CD4-positive, alpha-beta T cell treated with Interleukin-15 for 1 hour (primary cell): Measurements from ENCODE around the gene HBE1.
"Not testable (repeated sequence)": the region's sequence is repeated elsewhere in the genome, so short reads cannot be mapped to it uniquely, and the experiment has no call there.

Experiments
- DNase-seq: peaks from one replicate; pipeline ENCODE4 v3.0.0-alpha.2; 2020

The HBE1 gene

GRCh38 chr11:5269715-5270147 is at the start of gene HBE1:
Gene HBE1 (minus strand): TSS chr11:5269945. CDS start chr11:5269890, 55 bp downstream.
- DNase-seq, result no peak

DNA sequence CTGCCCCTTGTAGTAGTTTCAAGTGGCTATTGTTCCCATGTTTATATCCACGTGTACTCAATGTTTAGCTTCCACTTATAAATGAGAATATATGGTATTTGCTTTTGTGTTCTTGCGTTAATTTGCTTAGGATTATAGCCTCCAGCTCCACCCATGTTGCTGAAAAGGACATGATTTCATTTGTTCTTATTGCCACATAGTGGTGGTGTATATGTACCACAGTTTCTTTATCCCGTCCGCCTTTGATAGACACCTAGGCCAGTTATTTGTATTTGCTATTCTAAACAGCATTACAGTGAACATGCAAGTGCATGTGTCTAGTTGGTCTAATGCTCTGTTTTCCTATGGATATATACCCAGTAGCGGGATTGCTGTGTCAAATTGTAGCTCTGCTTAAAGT is 47.5 kb upstream of the HBE1 start:
- DNase-seq, result no peak

- DNase-seq, result not testable (repeated sequence)
Observed at GRCh38 chr11:5313326-5314023, 43.7 kb upstream of the HBE1 start.

DNA sequence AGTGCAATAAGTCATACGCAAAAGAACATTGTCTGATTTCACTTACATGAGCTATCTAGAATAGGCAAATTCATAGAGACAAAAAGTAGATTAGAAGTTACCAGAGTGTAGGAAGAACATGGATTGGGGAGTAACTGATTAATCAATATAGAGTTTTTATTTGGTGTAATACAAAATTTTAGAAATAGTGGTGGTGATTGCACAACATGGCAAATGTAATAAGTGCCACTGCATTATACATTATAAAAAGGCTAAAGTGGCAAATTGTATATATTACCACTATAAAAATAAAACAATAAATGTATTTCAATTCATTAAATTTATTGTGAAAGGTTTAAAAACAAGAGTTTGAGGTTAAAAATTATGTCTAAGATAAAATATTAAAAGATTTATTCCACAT is 40.7 kb upstream of the HBE1 start:
- no peak for DNase-seq

DNA sequence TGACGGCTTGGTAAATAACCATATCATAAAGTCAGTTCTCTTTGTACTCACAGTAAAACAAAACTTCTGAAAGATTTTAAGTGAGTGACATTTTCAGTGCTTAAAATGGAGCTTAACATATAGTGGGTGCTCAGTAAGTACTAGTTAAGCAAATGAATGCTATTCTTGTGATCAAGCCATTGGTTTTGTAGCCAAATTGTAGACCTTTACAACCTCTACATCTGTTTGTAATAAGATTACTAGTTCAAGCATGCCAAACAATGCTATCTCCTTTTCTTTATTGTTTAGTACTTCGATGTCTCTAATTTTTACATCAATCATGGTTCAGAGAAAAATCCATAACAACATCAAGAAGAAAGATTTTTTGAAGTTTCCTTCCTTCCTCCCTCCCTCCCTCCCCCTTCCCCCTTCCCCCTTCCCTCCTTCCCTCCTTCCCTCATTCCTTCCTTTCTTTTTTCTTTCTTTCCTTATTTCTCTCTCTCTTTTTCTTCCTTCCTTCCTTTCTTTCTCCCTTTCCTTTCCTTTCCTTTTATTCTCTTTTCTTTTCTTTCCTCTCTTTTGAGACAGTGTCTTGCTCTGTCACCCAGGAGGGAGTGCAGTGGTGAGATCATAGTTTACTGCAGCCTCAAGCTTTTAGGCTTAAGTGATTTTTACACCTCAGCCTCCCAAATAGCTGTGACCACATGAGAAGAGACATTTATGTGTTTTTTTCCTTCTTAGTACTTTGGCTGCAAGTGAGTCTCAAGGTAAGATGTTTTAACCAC is 37.7 kb upstream of the HBE1 start:
- no peak for DNase-seq

GRCh38 chr11:5304046-5304445 is 34.3 kb upstream of the HBE1 start:
- DNase-seq, result no peak

- no peak for DNase-seq
Observed at GRCh38 chr11:5303626-5304025, 33.9 kb upstream of the HBE1 start.

DNA sequence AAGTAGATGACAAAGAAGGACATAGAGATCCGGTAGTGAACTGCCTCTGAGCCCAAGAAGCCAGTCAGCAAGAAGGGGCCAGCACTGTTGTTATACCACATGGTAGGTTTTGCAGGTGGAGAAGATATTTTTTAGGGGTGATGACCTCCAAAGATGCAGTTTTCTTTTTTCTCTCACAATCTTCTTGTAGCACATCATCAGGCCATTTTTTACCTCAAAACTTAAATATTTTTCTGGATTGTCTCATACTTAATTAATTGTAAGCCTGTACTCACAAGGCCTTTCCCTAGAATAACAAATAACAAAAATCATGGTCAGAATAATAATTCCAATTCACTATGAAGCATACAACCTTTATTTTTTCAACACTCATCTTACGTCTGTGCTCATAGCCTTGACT is 32.1 kb upstream of the HBE1 start, which contains the start of gene OR51B4:
OR51B4 (minus strand) TSS at position 101 of the 400 bp plus-strand sequence; CDS start at position 101, 0 bp downstream.
- no peak for DNase-seq

DNA sequence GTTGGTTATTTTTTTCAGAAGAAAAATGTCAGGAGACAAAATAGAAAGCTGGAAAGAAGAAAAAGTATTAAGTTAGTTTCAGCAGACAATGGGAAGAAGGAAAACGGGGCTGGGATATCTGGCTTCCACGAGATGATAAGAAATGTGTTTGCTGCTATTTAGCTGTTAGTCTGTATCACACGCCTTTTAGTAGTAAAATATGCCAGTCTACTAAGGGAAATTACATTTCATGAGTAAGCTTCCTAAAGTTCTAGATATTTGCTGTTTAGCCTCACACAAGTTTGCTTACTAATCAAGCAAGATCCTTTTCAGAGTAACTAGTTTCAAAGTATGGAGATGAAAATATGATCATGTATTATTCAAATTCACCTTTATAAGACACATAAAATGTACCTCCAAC is 30.5 kb upstream of the HBE1 start:
- no peak for DNase-seq

DNA sequence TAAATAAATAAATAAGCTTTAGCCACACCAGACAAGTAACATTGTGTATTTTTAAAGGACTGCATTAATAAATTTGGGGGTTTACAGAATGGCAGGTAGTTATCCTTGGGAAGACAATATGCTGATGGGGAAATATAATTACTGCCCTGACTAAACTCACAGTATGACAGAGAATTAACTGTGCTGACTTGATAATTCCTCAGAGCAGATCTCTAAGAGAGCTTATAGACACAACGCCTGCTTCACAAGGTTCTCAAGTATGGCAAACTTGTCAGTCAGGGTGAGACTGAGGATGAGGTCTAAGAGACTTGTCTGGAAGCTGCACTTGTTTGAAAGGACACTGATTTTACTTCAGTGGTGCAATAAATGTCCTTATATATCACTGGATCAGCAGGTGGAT is 28.7 kb upstream of the HBE1 start:
- DNase-seq, result no peak

DNA sequence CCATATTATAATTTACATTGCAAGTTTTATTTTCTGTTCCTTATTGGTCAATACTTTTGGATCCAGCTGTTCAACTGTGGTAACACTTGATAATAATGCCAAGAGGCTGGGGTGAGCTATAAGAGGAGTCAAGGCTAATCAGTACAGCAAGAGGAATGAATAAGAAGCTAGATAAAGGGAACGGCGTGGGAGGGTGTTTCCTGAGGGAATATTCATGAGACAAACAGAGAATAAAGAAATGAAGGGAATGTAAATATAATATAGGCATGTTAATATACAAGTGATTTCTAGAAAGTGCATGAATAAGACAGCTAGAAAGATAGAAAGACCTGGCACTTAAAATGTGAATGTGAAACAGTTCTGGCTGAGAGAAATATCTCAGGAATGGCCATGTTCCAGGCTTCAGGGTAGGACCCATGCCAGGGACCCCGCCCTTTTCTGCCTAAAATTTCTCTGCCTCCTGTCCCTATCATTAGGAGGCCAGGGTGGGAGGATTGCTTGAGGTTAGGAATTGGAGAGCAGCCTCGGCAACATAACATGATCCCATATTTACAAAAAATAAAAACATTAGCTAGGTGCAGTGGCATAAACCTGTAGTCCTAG is 28.1 kb upstream of the HBE1 start:
- DNase-seq, result no peak

DNA sequence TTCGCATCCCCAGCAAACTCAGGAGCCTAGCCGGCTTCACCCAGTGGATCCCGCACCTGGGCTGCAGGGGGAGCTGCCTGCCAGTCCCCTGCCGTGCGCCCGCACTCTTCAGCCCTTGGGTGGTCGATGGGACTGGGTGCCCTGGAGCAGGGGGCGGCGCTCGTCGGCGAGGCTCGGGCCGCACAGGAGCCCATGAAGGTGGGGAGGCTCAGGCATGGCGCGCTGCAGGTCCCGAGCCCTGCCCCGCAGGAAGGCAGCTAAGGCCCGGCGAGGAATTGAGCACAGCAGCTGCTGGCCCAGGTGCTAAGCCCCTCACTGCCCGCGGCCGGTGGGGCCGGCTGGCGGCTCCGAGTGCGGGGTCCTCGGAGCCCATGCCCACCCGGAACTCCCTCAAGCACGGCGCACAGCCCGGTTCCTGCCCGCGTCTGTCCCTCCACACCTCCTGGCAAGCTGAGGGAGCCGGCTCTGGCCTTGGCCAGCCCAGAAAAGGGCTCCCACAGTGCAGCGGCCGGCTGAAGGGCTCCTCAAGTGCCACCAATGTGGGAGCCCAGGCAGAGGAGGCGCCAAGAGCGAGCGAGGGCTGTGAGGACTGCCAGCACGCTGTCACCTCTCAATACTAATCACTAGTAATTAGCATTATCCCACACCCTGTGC is 24.7 kb upstream of the HBE1 start:
- not testable (repeated sequence) for DNase-seq

DNA sequence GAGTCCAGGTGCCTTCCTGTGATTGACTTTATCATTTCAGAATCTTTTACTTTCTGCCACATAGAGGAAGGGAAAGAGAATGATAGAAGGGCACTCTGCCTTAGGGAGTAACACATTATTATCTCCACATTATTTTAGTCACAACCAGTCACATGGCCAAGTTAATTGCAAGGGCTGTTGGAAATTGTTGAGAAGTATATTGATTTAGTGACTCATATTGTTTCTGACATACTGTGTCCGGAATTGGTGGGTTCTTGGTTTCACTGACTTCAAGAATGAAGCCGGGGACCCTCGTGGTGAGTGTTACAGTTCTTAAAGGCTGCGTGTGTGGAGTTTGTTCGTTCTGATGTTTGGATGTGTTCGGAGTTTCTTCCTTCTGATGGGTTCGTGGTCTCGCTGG is 23.3 kb upstream of the HBE1 start:
- DNase-seq, result no peak

- no peak for DNase-seq
Observed at GRCh38 chr11:5291207-5291838, 21.6 kb upstream of the HBE1 start.

GRCh38 chr11:5290106-5290505 is 20.4 kb upstream of the HBE1 start:
- no peak for DNase-seq

DNA sequence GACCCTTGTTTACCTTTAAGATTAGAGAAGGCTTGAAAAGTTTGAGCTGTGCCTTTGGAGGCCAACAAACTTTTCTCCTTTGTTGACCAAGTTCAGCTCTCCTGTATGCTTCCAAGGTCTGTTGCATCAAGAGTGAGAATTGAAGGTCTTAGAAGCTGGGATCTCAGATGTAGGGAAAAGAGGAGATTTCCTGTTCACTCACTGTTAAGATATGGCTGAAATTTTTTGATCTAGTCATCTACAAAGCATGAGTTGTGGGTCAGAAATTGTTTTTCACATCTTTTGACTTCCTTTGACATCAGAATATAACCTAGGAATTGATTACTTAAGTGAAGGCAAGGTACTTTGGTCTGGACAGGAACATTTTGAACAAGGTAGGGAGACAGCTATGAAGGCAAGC is 20.0 kb upstream of the HBE1 start:
- no peak for DNase-seq

GRCh38 chr11:5288906-5289550 is 19.3 kb upstream of the HBE1 start:
- no peak for DNase-seq

GRCh38 chr11:5288108-5288905 is 18.6 kb upstream of the HBE1 start:
- no peak for DNase-seq

GRCh38 chr11:5286901-5287300 is 17.2 kb upstream of the HBE1 start:
- no peak for DNase-seq

DNA sequence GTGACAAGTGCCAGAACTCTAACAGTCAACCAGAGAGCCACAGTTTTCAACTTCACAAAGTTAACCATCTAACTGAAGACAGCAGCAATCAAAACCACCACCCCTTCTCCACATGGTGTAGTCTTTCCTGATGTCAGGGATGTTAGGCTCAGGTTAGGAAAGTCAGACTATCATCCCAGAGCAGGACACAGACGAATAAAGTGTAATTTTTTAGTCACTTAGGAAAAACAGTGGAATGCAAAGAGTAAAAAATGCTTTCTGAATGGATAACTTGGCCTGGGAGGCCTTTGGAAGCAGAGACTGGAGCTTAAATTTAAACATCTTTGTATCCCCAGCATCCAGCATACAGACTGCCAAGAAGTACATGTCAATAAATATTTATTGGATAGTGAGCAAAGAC is 16.6 kb upstream of the HBE1 start:
- DNase-seq, result no peak

DNA sequence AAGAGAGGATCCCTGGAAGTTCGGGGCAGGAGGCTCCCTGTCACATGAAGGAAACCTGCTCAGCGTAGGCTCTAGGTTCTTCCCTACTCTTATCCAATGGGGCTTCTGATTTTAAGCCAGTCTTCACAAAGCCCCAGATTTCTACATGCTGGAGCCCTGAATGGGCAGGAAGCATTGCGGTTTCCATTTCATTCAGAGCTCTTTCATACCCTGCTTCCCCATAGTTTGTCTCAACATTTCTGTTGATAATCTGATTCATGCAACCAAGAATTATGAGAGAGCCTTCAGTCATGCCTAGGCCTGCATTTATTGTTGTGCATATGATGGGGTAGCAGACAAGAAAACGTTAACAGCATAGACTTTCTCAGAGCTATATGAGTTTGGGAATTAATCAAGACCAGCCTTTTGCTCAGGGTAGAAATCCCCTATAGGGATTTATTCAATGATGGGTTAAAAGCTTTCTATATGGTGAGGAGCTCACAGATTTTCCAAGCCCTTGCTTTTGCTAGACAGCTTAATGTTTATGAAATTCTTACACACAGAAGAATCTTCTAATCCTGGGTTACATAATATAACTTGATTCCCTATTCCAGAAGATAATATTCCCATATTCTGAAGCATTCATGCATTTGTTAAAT is 16.1 kb upstream of the HBE1 start:
- no peak for DNase-seq
